ENCODE measurements around the gene CSNK1D.

Gene CSNK1D

GRCh38 chr17:82316651-82317393 is 43.3 kb upstream of the CSNK1D start:
- H3K4me2 ChIP-seq (ENCODE audit: insufficient read depth, low read length): peak overlapping the region; percentile 84
- peak overlapping the region; percentile 49 for H2AFZ ChIP-seq (ENCODE audit: low read depth, low read length)
- H3K4me1 ChIP-seq (ENCODE audit: insufficient read depth, low read length): peaks cover 47% of the 10 kb centered on the region
- peaks cover 34% of the 10 kb centered on the region for H3K79me2 ChIP-seq (ENCODE audit: insufficient read depth, low read length)
- H3K9me3 ChIP-seq (ENCODE audit: insufficient read depth, low read length, severe bottlenecking): no peaks in the 10 kb centered on the region
- ATAC-seq (ENCODE audit: insufficient read depth, low read depth) (peak; percentile 37), DNase-seq (no peak)
- H3K36me3 ChIP-seq (ENCODE audit: insufficient read depth, low read length): peaks cover 37% of the 10 kb centered on the region
- H3K27ac ChIP-seq (ENCODE audit: low read length): peak overlapping the region; percentile 84
- peak overlapping the region; percentile 82 for H3K9ac ChIP-seq (ENCODE audit: low read depth, low read length)
- H3K4me3 ChIP-seq (ENCODE audit: low read depth in 1 of 2, low read length in 2 of 2): peak overlapping the region; percentile 51 to 87
- no peaks in the 10 kb centered on the region for H3K27me3 ChIP-seq (ENCODE audit: insufficient read depth, low read length, poor library complexity)
- H4K20me1 ChIP-seq (ENCODE audit: insufficient read depth, low read length): peaks cover 8% of the 10 kb centered on the region; the same call in 1 of the 2 replicates
- TF ChIP-seq EZH2 (IDR thresholded peaks at IDR 0.05; ENCODE audit: borderline replicate concordance, low read depth, low read length, severe bottlenecking) (no peak), CTCF (IDR thresholded peaks at IDR 0.05; ENCODE audit: borderline replicate concordance, extremely low read depth, low read length, poor library complexity, severe bottlenecking) (no peak)

- Histone ChIP-seq H3K9me3 (ENCODE audit: insufficient read depth, low read length, severe bottlenecking) (no peaks in the 10 kb centered on the region), H4K20me1 (ENCODE audit: insufficient read depth, low read length) (peaks cover 8% of the 10 kb centered on the region; the same call in 1 of the 2 replicates), H3K9ac (ENCODE audit: low read depth, low read length) (peak overlapping the region; percentile 82), H3K4me1 (ENCODE audit: insufficient read depth, low read length) (peaks cover 38% of the 10 kb centered on the region), H3K27ac (ENCODE audit: low read length) (peak overlapping the region; percentile 84), H3K36me3 (ENCODE audit: insufficient read depth, low read length) (peaks cover 37% of the 10 kb centered on the region), H3K79me2 (ENCODE audit: insufficient read depth, low read length) (peaks cover 34% of the 10 kb centered on the region), H3K4me3 (ENCODE audit: low read depth in 1 of 2, low read length in 2 of 2) (peak overlapping the region; percentile 51 to 87), H3K27me3 (ENCODE audit: insufficient read depth, low read length, poor library complexity) (no peaks in the 10 kb centered on the region), H2AFZ (ENCODE audit: low read depth, low read length) (peak overlapping the region; percentile 41; the same call in 1 of the 2 replicates), H3K4me2 (ENCODE audit: insufficient read depth, low read length) (peak overlapping the region; percentile 84)
- peak; percentile 78 for DNase-seq
- ATAC-seq (ENCODE audit: insufficient read depth, low read depth): peak; percentile 34
- TF ChIP-seq CTCF (IDR thresholded peaks at IDR 0.05; ENCODE audit: borderline replicate concordance, extremely low read depth, low read length, poor library complexity, severe bottlenecking): peak; percentile 44
- TF ChIP-seq EZH2 (IDR thresholded peaks at IDR 0.05; ENCODE audit: borderline replicate concordance, low read depth, low read length, severe bottlenecking): no peak
These were observed 42.3 kb upstream of the CSNK1D start for GRCh38 chr17:82315703-82316358.

- ATAC-seq (ENCODE audit: insufficient read depth, low read depth) (no peak), DNase-seq (no peak)
- H3K9me3 ChIP-seq (ENCODE audit: insufficient read depth, low read length, severe bottlenecking): no peaks in the 10 kb centered on the region
- peaks cover 37% of the 10 kb centered on the region for H3K36me3 ChIP-seq (ENCODE audit: insufficient read depth, low read length)
- H3K4me2 ChIP-seq (ENCODE audit: insufficient read depth, low read length): peak overlapping the region; percentile 84
- H4K20me1 ChIP-seq (ENCODE audit: insufficient read depth, low read length): peaks cover 8% of the 10 kb centered on the region; the same call in 1 of the 2 replicates
- H3K79me2 ChIP-seq (ENCODE audit: insufficient read depth, low read length): peaks cover 34% of the 10 kb centered on the region
- no peak for TF ChIP-seq EZH2 (IDR thresholded peaks at IDR 0.05; ENCODE audit: borderline replicate concordance, low read depth, low read length, severe bottlenecking)
- TF ChIP-seq CTCF (IDR thresholded peaks at IDR 0.05; ENCODE audit: borderline replicate concordance, extremely low read depth, low read length, poor library complexity, severe bottlenecking): no peak
- H3K4me3 ChIP-seq (ENCODE audit: low read depth in 1 of 2, low read length in 2 of 2): peak overlapping the region; percentile 51 to 87; a peak in 3 of 4 replicates
- H3K9ac ChIP-seq (ENCODE audit: low read depth, low read length): peak overlapping the region; percentile 82
- peak overlapping the region; percentile 84 for H3K27ac ChIP-seq (ENCODE audit: low read length)
- peaks cover 38% of the 10 kb centered on the region for H3K4me1 ChIP-seq (ENCODE audit: insufficient read depth, low read length)
- no peak overlapping the region for H2AFZ ChIP-seq (ENCODE audit: low read depth, low read length)
- no peaks in the 10 kb centered on the region for H3K27me3 ChIP-seq (ENCODE audit: insufficient read depth, low read length, poor library complexity)
These were observed 41.5 kb upstream of the CSNK1D start for GRCh38 chr17:82314727-82315605.
